ENCODE measurements around the gene ADAMTSL2. TPM values are rescaled to one million over a fixed set of nuclear protein-coding genes. Genes with fewer than 3 reads are reported as not detected.
A peak's percentile ranks its signal among the peaks of the same experiment; 100 is the strongest.

The ADAMTSL2 gene
- total RNA-seq (100 to 1,000 TPM in 2 of 9 donors, 10 to 100 TPM in 6, under 1 TPM in 1; 1.00 to 138 (median 58.2) TPM), polyA plus RNA-seq (100 to 1,000 TPM in 1 of 3 donors, 10 to 100 TPM in 1, 1 to 10 TPM in 1; 4.1 to 108 (median 35.3) TPM)
- long read RNA-seq, donor 1: 0 reads
- long read RNA-seq, donor 2: 0 reads
- long read RNA-seq, donor 3: 0 reads
- long read RNA-seq, donor 4, full-length matches to known transcripts: 1 of 8 reads
- long read RNA-seq, donor 4, partial matches to known transcripts: 6 of 8 reads
- long read RNA-seq, donor 4, other reads (novel, unspliced or antisense): 1 of 8 reads
- long read RNA-seq, donor 5, full-length matches to known transcripts: 25 of 126 reads
- long read RNA-seq, donor 5, partial matches to known transcripts: 73 of 126 reads
- long read RNA-seq, donor 5, other reads (novel, unspliced or antisense): 28 of 126 reads
- long read RNA-seq, donor 6, partial matches to known transcripts: 1 of 1 reads
- long read RNA-seq, donor 6, other reads (novel, unspliced or antisense): 0 of 1 reads
- long read RNA-seq, donor 7: 0 reads
- long read RNA-seq, donor 8: 0 reads
- long read RNA-seq, donor 9: 0 reads
- long read RNA-seq, donor 10: 0 reads

GRCh38 chr9:133534346-133535291, at the start of gene ADAMTSL2:
ADAMTSL2 (plus strand) TSS chr9:133534704; CDS start chr9:133536713, 2,009 bp downstream.
- H3K9me3 ChIP-seq (replicated peaks in 1 of 3): no peaks in the 10 kb centered on the region
- H3K27me3 ChIP-seq: peaks cover 4% of the 10 kb centered on the region
- H3K4me3 ChIP-seq: peak within 1 kb of the TSS in 3 of 4 donors; percentile 18 to 45 (median 23)
- H3K4me1 ChIP-seq (replicated peaks in 1 of 2): peaks cover 7 to 37% of the 10 kb centered on the region in 2 donors
- TF ChIP-seq, protein P1, sequence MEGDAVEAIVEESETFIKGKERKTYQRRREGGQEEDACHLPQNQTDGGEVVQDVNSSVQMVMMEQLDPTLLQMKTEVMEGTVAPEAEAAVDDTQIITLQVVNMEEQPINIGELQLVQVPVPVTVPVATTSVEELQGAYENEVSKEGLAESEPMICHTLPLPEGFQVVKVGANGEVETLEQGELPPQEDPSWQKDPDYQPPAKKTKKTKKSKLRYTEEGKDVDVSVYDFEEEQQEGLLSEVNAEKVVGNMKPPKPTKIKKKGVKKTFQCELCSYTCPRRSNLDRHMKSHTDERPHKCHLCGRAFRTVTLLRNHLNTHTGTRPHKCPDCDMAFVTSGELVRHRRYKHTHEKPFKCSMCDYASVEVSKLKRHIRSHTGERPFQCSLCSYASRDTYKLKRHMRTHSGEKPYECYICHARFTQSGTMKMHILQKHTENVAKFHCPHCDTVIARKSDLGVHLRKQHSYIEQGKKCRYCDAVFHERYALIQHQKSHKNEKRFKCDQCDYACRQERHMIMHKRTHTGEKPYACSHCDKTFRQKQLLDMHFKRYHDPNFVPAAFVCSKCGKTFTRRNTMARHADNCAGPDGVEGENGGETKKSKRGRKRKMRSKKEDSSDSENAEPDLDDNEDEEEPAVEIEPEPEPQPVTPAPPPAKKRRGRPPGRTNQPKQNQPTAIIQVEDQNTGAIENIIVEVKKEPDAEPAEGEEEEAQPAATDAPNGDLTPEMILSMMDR (IDR thresholded peaks at IDR 0.05): no peak
- peak in 1 of 2 donors; percentile 14 for TF ChIP-seq POLR2A (IDR thresholded peaks at IDR 0.05)
- WGBS, 4 donors: 6 to 12% (median 9%) methylated on average over 43 to 70 of the region's 70 CpGs; no CpG with 5 or more reads in 1 of the 4 donors
- no peaks in the 10 kb centered on the region for H3K36me3 ChIP-seq (replicated peaks in 1 of 2)
- peak; percentile 56 to 81 (median 67) for DNase-seq
- peak within 1 kb of the TSS in 4 of 5 donors; percentile 10 to 85 (median 70) for H3K27ac ChIP-seq
- intact Hi-C loops (cut with DNase I): loop anchor here in 1 of 2 donors (10.0 kb wide), 1 partner anchor 190 kb away; no protein-coding TSS in a partner anchor

- 18 to 55% (median 48%) methylated on average over 11 to 25 of the region's 25 CpGs for WGBS, 4 donors
- H3K27me3 ChIP-seq: no peaks in the 10 kb centered on the region
- peaks cover 0 to 4% of the 10 kb centered on the region in 2 donors for H3K4me1 ChIP-seq (replicated peaks in 1 of 2)
- TF ChIP-seq, protein P1 (IDR thresholded peaks at IDR 0.05): no peak
- TF ChIP-seq POLR2A (IDR thresholded peaks at IDR 0.05): no peak
- DNase-seq: no peak
- H3K4me3 ChIP-seq: no peak overlapping the region
- no peaks in the 10 kb centered on the region for H3K36me3 ChIP-seq (replicated peaks in 1 of 2)
- H3K27ac ChIP-seq: no peak overlapping the region
- intact Hi-C loops (cut with DNase I): loop anchor here (5.0 to 10.0 kb wide), 5 partner anchors 78 to 461 kb away; partner anchors contain the start of genes SURF1 (in 2 of the 2) and SURF2 (in 2 of the 2)
- H3K9me3 ChIP-seq (replicated peaks in 1 of 3): no peaks in the 10 kb centered on the region
These were observed 48.8 kb upstream of the ADAMTSL2 start for GRCh38 chr9:133485531-133486260.

DNA sequence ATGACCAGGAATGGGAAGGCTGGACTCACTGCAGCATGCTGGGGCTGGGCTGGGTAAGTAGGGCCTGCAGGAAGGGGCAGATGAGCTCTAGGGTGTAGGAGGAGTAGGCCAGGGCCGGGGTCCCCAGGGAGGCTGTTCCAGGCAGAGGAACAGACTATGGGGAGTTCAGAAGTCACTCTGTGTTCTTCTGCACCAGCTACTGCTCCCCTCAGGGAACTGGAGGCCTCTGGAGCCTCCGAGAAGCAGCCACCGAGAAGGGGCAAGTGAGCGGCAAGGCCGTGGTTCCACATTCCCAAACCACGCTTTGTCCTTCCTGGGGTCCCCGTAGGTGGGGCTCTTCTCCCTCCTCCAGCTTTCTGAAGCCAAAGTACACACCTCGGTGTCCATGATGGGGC, 47.2 kb upstream of the ADAMTSL2 start:
- 78 to 89% (median 84%) methylated on average over 1 to 8 of the region's 8 CpGs for WGBS, 4 donors
- peaks cover 0 to 4% of the 10 kb centered on the region in 2 donors for H3K4me1 ChIP-seq (replicated peaks in 1 of 2)
- no peaks in the 10 kb centered on the region for H3K27me3 ChIP-seq
- H3K9me3 ChIP-seq (replicated peaks in 1 of 3): no peaks in the 10 kb centered on the region
- TF ChIP-seq, protein P1 (IDR thresholded peaks at IDR 0.05): no peak
- TF ChIP-seq POLR2A (IDR thresholded peaks at IDR 0.05): no peak
- intact Hi-C loops (cut with DNase I): loop anchor here (5.0 to 10.0 kb wide), 5 partner anchors 80 to 463 kb away; partner anchors contain the start of genes SURF1 (in 2 of the 2) and SURF2 (in 2 of the 2)
- H3K36me3 ChIP-seq (replicated peaks in 1 of 2): no peaks in the 10 kb centered on the region
- DNase-seq: no peak
- H3K27ac ChIP-seq: peak overlapping the region in 1 of 5 donors; percentile 52
- H3K4me3 ChIP-seq: no peak overlapping the region
